ENCODE data around the gene DNM3.

Gene DNM3

GRCh38 chr1:172326136-172326535 lies 484.8 kb downstream of the DNM3 start:
- DNase-seq (ENCODE audit: low read depth): no peak

GRCh38 chr1:172328266-172328665 lies 487.0 kb downstream of the DNM3 start:
- no peak for DNase-seq (ENCODE audit: low read depth)

- no peak for DNase-seq (ENCODE audit: low read depth)
Observed at GRCh38 chr1:172332230-172332629, 490.9 kb downstream of the DNM3 start.

DNA sequence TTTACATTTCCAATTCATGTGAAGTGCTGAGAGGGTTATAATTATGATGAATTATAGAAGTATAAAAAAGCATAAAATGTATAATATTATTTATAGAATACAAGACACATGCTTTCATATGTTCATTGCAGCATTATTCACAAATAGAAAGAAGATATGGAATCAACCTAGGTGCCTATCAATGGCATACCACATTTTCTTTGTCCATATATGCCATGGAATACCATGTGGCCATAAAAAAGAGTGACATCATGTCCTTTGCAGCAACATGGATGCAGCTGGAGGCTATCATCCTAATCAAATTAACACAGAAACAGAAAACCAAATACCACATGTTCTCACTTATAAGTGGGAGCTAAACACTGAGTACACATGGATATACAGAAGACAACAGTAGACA lies 494.1 kb downstream of the DNM3 start:
- no peak for DNase-seq (ENCODE audit: low read depth)

DNA sequence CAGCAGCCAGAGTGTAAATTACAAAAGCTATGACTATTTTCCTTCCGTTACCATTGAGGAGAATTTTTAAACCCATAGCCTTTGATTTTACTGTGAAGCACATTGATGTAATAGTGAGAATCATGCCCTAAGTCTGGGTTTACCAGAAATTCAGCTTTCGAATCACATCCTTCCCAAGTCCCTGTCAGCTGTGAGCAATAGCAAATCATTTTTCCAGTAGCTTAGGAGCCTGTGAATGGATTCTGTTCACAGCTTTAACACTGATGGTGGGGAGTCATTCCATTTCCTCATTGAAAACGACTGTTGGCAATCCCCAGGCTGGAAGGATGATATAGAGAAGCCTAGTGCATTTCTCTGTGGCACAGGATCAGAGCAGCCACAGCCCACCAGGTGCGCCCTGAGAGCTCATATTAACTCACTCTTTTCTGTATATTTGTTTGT lies 497.0 kb downstream of the DNM3 start:
- DNase-seq (ENCODE audit: low read depth): no peak

DNA sequence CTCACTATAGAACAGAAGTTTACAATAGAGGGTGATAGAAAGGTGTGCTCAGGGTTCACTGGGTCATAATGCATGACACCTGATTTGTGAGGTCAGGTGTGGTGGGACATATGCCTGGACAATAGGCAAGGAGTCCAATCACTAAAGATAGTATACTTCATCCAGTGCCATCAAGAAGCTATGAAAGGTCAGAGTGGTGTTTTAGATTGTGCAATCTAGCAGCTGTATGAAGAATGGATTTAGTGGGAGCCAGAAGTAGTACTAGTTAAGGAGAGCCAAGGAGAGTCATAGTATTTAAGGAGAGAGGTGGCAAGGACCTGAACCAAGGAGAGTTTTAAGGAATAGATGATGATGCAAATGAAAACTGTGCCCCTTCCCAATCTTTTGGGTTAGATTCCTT lies 498.5 kb downstream of the DNM3 start:
- no peak for DNase-seq (ENCODE audit: low read depth)

DNA sequence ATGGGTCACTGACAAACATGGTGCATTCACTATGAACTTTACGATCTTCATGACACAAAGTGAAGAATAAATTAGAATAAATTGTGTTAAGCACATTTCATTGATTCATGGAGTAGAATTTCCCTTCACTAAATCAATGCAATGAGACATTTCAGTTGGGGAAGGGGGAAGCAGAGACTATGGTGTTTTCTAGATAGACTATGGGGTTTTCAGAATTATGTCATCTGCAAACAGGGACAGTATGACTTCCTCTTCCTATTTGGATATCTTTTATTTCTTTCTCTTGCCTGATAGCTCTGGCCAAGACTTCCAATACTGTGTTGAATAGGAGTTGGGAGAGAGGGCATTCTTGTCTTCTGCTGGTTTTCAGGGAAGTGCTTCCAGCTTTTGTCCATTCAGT lies 499.2 kb downstream of the DNM3 start:
- no peak for DNase-seq (ENCODE audit: low read depth)

DNA sequence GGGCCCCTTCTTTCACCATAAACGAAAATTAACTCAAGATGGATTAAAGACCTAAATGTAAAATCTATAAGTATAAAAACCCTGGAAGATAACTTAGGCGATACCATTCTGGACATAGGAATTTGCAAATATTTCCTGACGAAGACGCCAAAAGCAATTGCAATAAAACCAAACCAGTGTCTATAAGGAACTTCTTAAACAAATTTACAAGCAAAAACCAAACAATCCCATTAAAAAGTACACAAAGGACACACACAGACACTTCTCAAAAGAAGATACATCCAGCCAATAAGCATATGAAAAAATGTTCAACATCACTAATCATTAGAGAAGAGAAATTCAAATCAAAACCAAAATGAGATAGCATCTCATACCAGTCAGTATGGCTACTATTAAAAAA lies 500.4 kb downstream of the DNM3 start:
- no peak for DNase-seq (ENCODE audit: low read depth)

- no peak for DNase-seq (ENCODE audit: low read depth)
Observed at GRCh38 chr1:172342584-172343239, 501.4 kb downstream of the DNM3 start.

GRCh38 chr1:172343240-172344160 lies 502.2 kb downstream of the DNM3 start:
- peak; percentile 84 for DNase-seq (ENCODE audit: low read depth)

- DNase-seq (ENCODE audit: low read depth): no peak
Observed at GRCh38 chr1:172344444-172344843, 503.1 kb downstream of the DNM3 start.

- no peak for DNase-seq (ENCODE audit: low read depth)
Observed at GRCh38 chr1:172345077-172345476, 503.8 kb downstream of the DNM3 start.

DNA sequence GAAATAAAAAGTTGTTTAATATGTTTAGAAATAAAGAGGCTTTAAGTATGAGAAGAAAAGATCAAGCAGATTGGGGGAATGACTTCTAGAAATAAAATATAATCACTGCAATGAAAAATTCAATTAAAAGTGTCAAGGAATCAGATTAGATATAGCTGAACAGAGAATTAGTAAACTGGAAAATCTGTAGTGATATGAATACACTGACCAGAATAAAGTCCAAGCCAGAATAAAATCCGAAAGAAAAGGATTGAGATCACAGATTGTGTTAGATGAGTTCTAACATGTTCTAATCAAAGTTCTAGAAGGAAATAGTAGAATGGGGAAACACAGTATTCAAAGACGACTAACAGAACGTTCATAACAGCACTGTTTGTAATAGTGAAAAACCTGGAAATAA lies 506.1 kb downstream of the DNM3 start:
- DNase-seq (ENCODE audit: low read depth): no peak

GRCh38 chr1:172350856-172351255 lies 509.6 kb downstream of the DNM3 start:
- DNase-seq (ENCODE audit: low read depth): no peak

- DNase-seq (ENCODE audit: low read depth): no peak
Observed at GRCh38 chr1:172351346-172351745, 510.0 kb downstream of the DNM3 start.

DNA sequence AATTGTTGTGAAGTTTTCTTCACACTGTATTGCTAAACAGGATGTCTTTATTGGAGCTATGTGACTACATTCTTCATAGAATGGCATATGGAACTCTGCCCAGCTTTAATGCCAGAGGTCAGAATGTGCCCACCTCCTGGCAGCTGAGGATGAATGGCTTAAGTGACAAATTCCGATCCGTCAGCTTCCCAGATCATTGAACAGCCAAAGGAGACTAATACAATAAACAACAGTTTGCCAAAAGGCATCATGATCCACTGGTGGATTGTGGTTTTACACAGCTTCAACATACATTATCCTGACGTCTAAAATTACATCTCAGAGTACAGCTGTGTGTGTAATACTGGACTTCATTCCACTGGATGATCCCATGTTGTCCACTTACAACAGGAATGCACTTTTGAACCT lies 510.5 kb downstream of the DNM3 start:
- DNase-seq (ENCODE audit: low read depth): no peak

- no peak for DNase-seq (ENCODE audit: low read depth)
Observed at GRCh38 chr1:172352435-172352834, 511.1 kb downstream of the DNM3 start.

- DNase-seq (ENCODE audit: low read depth): no peak
Observed at GRCh38 chr1:172354291-172355274, 513.3 kb downstream of the DNM3 start.

DNA sequence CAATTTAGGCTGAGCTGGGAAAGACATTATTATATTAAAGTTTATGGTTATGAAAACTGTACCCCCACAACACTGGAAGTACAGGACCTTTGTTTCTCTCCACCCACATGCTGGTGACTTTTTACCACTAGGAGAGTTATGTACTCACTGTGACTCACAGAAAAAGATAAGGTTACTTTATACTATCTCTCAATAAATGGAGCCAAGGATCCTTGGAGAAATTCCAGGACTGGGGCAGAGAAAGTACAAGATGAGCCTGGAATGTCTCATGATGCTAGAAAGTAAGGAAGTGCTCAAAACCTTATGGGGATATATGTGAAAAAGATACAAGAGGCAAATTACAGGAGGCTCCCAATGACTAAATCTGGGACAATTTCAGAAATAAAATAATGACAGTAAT lies 515.3 kb downstream of the DNM3 start:
- DNase-seq (ENCODE audit: low read depth): no peak

GRCh38 chr1:172357753-172358385 lies 516.6 kb downstream of the DNM3 start:
- no peak for DNase-seq (ENCODE audit: low read depth)

GRCh38 chr1:172359491-172359999 lies 518.2 kb downstream of the DNM3 start:
- no peak for DNase-seq (ENCODE audit: low read depth)
